Vagina (tissue), 2 donors: ENCODE results near the gene ING1.

Source experiments
- POLR2A ChIP-seq, 2 donors: fragments of 450-650 bp; IDR thresholded peaks; one replicate each; pipeline ENCODE4 v1.6.1; 2017; ENCODE audit warnings: antibody characterized with exemption in 2 of 2, mild to moderate bottlenecking in 2 of 2, moderate library complexity in 2 of 2
- TF ChIP-seq, protein P1 (sequence below), 3 experiments: fragments of 450-650 bp in 2 of 3; fragments of 200-600 bp in 1 of 3; sonication (generic) in 1 of 3; IDR thresholded peaks; one replicate each; pipeline ENCODE4 v1.5.1; 2017 to 2019; ENCODE audit warnings: antibody characterized with exemption in 3 of 3, mild to moderate bottlenecking in 2 of 3, moderate library complexity in 2 of 3

DNA sequence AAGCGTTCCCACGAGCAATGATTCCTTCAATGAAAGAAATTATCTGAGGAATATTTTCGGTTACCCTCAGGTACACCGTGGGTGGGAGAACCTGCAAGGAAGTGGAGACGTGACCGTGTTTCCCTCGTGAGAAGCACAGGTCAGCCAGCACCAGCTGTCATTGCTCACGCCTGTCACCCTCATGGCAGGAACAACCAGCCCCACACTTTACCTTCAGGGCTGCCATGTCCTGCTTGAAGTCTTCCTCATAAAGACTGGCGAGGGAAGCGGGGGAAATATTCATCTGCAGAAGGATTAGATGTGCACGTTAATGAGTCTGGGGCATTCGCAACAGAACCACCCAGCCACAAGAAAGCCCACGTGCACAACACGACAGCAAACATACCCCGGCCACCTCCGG is 25.8 kb upstream of the ING1 start:
- TF ChIP-seq, protein P1, sequence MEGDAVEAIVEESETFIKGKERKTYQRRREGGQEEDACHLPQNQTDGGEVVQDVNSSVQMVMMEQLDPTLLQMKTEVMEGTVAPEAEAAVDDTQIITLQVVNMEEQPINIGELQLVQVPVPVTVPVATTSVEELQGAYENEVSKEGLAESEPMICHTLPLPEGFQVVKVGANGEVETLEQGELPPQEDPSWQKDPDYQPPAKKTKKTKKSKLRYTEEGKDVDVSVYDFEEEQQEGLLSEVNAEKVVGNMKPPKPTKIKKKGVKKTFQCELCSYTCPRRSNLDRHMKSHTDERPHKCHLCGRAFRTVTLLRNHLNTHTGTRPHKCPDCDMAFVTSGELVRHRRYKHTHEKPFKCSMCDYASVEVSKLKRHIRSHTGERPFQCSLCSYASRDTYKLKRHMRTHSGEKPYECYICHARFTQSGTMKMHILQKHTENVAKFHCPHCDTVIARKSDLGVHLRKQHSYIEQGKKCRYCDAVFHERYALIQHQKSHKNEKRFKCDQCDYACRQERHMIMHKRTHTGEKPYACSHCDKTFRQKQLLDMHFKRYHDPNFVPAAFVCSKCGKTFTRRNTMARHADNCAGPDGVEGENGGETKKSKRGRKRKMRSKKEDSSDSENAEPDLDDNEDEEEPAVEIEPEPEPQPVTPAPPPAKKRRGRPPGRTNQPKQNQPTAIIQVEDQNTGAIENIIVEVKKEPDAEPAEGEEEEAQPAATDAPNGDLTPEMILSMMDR (IDR thresholded peaks at IDR 0.05): no peak
- TF ChIP-seq POLR2A (IDR thresholded peaks at IDR 0.05): no peak
